Lower leg skin (tissue), 4 donors: ENCODE results near the gene THUMPD2. TPM values are rescaled to one million over a fixed set of nuclear protein-coding genes. Genes with fewer than 3 reads are reported as not detected.

ENCODE experiments used
- DNase-seq, 2 donors: peaks; one replicate each; pipeline ENCODE4 v3.0.0-alpha.2; 2019; ENCODE audit warnings: low spot score in 2 of 2
- H3K4me3 ChIP-seq: fragments of 200-600 bp; sonication (generic); 2 replicates; pipeline ENCODE4 v1.5.1; 2017; ENCODE audit warnings: mild to moderate bottlenecking, low read depth; ENCODE audit not compliant: poor library complexity, severe bottlenecking
- CTCF ChIP-seq, 3 donors: fragments of 450-650 bp; IDR thresholded peaks; one replicate each; pipeline ENCODE4 v1.5.1; 2016; ENCODE audit warnings: antibody characterized with exemption in 3 of 3, mild to moderate bottlenecking in 3 of 3, moderate library complexity in 2 of 3
- POLR2A ChIP-seq, 2 donors: fragments of 450-650 bp; IDR thresholded peaks; one replicate each; pipeline ENCODE4 v1.6.1; 2016 to 2017; ENCODE audit warnings: antibody characterized with exemption in 2 of 2, mild to moderate bottlenecking in 1 of 2, moderate library complexity in 1 of 2
- WGBS, 2 donors: methylation state at CpG; one replicate each; pipeline ENCODE4 v1.1.5; 2018; 5-methylcytosine and 5-hydroxymethylcytosine counted together
- intact Hi-C: fragments of 100-400 bp; cut with DNase I; formaldehyde crosslinking; loops from one replicate; pipeline ENCODE4 v1.15.0; 2023; ENCODE audit warnings: low total_unique reads
- total RNA-seq, 4 donors: library from RNA; depleted of rRNA; stranded (reverse); fragments of >200 nt; gene quantifications; one replicate each; pipeline ENCODE4 v1.1.0, GENCODE V29; 2016

Gene THUMPD2
- total RNA-seq, 4 donors from 2014 or later: 11.1 to 18.0 (median 14.7) TPM

- DNase-seq: no peak
Observed at GRCh38 chr2:39706312-39706711, 72.7 kb downstream of the THUMPD2 start.

DNA sequence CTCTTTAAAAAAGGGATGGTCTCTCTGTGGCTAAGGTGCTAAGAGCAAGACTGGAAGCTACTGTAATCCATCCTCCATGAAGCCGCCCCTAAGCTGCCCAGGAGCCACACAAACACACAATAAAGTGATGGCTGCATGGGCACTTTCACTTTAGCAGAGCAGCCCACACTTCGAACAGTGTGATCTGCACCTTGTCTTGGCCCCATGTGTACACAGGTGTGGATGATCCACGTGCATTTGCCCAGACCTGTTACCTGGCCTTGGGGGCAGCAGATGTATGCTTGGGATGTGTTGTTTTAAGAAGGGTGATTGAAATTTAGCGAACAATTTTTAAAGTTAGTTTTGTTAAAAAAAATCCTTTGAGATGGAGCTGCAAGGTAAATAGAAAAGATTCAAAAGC, 73.4 kb downstream of the THUMPD2 start:
- WGBS, 2 donors: 40 to 43% methylated on average over 4 of the region's 4 CpGs
- no peak overlapping the region for H3K4me3 ChIP-seq

More at GRCh38 chr2:39706312-39706711, 72.7 kb downstream of the THUMPD2 start:
- H3K4me3 ChIP-seq: no peak overlapping the region
- intact Hi-C loops: no loop called here
- TF ChIP-seq CTCF (IDR thresholded peaks at IDR 0.05): no peak
- TF ChIP-seq POLR2A (IDR thresholded peaks at IDR 0.05): no peak
- 81 to 90% methylated on average over 1 of the region's 1 CpG for WGBS, 2 donors

DNA sequence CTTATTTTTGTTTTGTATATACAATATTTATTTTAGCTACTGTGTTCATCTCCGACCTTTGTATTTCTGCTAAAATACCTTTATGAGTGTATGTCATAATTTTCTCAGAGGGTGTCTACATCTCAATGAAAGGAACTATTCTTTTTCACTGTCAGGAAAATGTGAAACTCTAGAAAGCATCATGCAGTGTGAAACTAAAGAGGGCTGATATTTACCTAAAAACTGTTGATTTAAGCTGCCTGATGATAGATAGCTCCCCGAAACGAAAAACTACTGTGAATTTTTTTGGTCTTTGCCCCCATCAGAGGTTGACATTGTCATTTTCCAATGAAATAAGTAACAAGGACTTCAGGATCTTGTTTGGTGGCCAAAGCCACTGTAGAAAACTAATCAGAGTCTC, 74.5 kb downstream of the THUMPD2 start:
- no peak overlapping the region for H3K4me3 ChIP-seq
- WGBS, 2 donors: 82% methylated on average over 3 of the region's 3 CpGs
- no peak for DNase-seq
- intact Hi-C loops: no loop called here
- TF ChIP-seq CTCF (IDR thresholded peaks at IDR 0.05) (no peak), POLR2A (IDR thresholded peaks at IDR 0.05) (no peak)

More for the DNA sequence above, 73.4 kb downstream of the THUMPD2 start:
- DNase-seq: no peak
- intact Hi-C loops: no loop called here
- no peak for TF ChIP-seq CTCF (IDR thresholded peaks at IDR 0.05)
- no peak for TF ChIP-seq POLR2A (IDR thresholded peaks at IDR 0.05)

DNA sequence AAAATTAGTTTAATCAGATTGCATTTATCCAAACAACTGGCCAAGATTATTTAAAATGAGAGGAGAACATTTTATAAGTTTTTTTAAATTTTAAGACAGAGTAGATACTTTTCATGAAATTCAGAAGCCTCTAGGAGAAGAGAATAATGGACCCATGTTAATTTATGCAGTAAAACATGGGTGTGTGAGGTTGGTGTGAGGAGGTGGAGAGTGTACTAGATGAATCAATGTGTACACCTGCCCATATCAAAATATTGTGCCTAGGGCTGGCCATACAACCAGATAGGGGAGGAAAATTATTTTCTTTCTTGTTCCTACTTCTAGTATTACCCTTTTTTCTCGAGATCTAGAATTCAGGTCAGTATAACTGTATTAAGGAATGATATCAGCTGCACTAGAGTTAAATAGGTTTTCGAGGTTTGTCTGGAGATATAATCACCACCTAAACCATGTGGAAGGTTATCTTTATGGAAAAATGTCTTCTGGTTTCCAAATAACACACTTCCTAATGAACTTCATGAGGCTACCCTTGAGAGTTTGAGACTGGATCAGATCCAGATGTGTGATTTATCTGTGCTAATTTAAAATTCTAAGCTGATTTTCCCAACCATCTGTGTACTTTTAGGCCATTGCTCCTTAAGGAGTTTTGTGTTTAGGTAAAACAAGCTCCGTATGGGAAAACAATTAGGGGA, 75.7 kb downstream of the THUMPD2 start:
- no peak for TF ChIP-seq POLR2A (IDR thresholded peaks at IDR 0.05)
- 70 to 72% methylated on average over 3 of the region's 3 CpGs for WGBS, 2 donors
- intact Hi-C loops: no loop called here
- no peak for DNase-seq
- no peak overlapping the region for H3K4me3 ChIP-seq

- no peak for DNase-seq
- H3K4me3 ChIP-seq: no peak overlapping the region
- TF ChIP-seq POLR2A (IDR thresholded peaks at IDR 0.05): no peak
- TF ChIP-seq CTCF (IDR thresholded peaks at IDR 0.05): no peak
- WGBS, 2 donors: 93 to 94% methylated on average over 1 of the region's 1 CpG
- intact Hi-C loops: no loop called here
Observed at GRCh38 chr2:39701137-39701536, 77.9 kb downstream of the THUMPD2 start.

DNA sequence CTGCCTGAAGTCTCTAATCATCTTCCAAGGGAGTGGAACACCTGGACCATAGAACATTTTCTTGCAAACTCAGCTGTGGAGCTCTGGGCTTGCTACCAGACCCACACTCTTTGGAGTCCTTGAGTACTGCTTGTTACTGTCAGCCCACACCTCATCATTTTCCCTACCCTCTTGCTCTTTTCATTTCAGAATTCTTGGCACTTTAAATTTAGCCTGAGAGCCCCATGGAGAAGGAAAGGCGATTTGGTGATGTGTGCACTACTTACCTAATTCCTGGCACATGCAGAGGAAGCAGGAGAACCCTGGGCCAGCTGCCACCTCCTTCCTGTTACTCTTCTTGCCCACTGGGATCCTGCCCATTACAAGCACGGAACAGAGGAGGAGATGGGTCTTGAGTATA, 81.6 kb downstream of the THUMPD2 start:
- no peak overlapping the region for H3K4me3 ChIP-seq
- TF ChIP-seq POLR2A (IDR thresholded peaks at IDR 0.05) (no peak), CTCF (IDR thresholded peaks at IDR 0.05) (no peak)
- intact Hi-C loops: no loop called here
- no peak for DNase-seq
- WGBS, 2 donors: 22 to 31% methylated on average over 2 of the region's 2 CpGs
